Loucy (cell line): ENCODE measurements around the gene GFI1.
A peak's percentile ranks its signal among the peaks of the same experiment; 100 is the strongest.

Experiments used
- H2AFZ ChIP-seq: fragments of 200-600 bp; sonication (generic); 2 replicates; pipeline ENCODE4 v1.6.0; 2016; ENCODE audit warnings: antibody characterized with exemption, mild to moderate bottlenecking, low read length, moderate library complexity
- H3F3A ChIP-seq: fragments of 200-600 bp; 2 replicates; pipeline ENCODE4 v1.6.0; 2016; ENCODE audit warnings: antibody characterized with exemption, low read depth, mild to moderate bottlenecking
- H3K27me3 ChIP-seq: fragments of 200-600 bp; sonication (generic); 2 replicates; pipeline ENCODE4 v1.6.1; 2014; ENCODE audit warnings: low read length, mild to moderate bottlenecking; ENCODE audit not compliant: insufficient read depth, poor library complexity, severe bottlenecking
- H3K36me3 ChIP-seq: fragments of 200-600 bp; sonication (generic); 2 replicates; pipeline ENCODE4 v1.6.1; 2016; ENCODE audit warnings: low read length; ENCODE audit not compliant: insufficient read depth
- H3K4me1 ChIP-seq: fragments of 200-600 bp; sonication (generic); 2 replicates; pipeline ENCODE4 v1.5.1; 2014; ENCODE audit warnings: low read length, mild to moderate bottlenecking; ENCODE audit not compliant: insufficient read depth, poor library complexity, severe bottlenecking
- H3K4me2 ChIP-seq: fragments of 200-600 bp; sonication (generic); 2 replicates; pipeline ENCODE4 v1.6.0; 2014; ENCODE audit warnings: antibody characterized with exemption, low read length, low read depth, mild to moderate bottlenecking; ENCODE audit not compliant: poor library complexity, severe bottlenecking
- H3K4me3 ChIP-seq: fragments of 200-600 bp; sonication (generic); 2 replicates; pipeline ENCODE4 v1.5.1; 2014; ENCODE audit warnings: low read length, mild to moderate bottlenecking, mixed read lengths; ENCODE audit not compliant: poor library complexity, severe bottlenecking
- H3K79me2 ChIP-seq: fragments of 200-600 bp; sonication (generic); 2 replicates; pipeline ENCODE4 v1.6.1; 2014; ENCODE audit warnings: low read length; ENCODE audit not compliant: insufficient read depth
- H3K9ac ChIP-seq: fragments of 200-600 bp; sonication (generic); 2 replicates; pipeline ENCODE4 v1.6.0; 2014; ENCODE audit warnings: mild to moderate bottlenecking, low read depth, low read length, moderate library complexity; ENCODE audit not compliant: poor library complexity, severe bottlenecking
- H3K9me2 ChIP-seq: fragments of 200-600 bp; sonication (generic); replicated peaks from 2 replicates; pipeline ENCODE4 v1.6.1; 2016; ENCODE audit warnings: low read depth, low read length, mixed read lengths
- H3K9me3 ChIP-seq: fragments of 200-600 bp; sonication (generic); 2 replicates; pipeline ENCODE4 v1.6.1; 2014; ENCODE audit warnings: mild to moderate bottlenecking, antibody characterized with exemption, low read length, low read depth; ENCODE audit not compliant: insufficient read depth
- H4K20me1 ChIP-seq: fragments of 200-600 bp; sonication (generic); 2 replicates; pipeline ENCODE4 v1.6.0; 2014; ENCODE audit warnings: antibody characterized with exemption, low read length, mild to moderate bottlenecking; ENCODE audit not compliant: insufficient read depth, poor library complexity, severe bottlenecking
- EZH2phosphoT487 ChIP-seq: fragments of 200-600 bp; IDR thresholded peaks from 2 replicates; pipeline ENCODE4 v1.6.1; 2018; ENCODE audit warnings: antibody characterized with exemption, mild to moderate bottlenecking, moderate library complexity, borderline replicate concordance
- TF ChIP-seq, protein P1 (sequence below): fragments of 200-600 bp; sonication (generic); conservative IDR thresholded peaks from 2 replicates; pipeline ENCODE4 v1.5.1; 2014; ENCODE audit warnings: mild to moderate bottlenecking, antibody characterized with exemption, low read length

Gene GFI1

DNA sequence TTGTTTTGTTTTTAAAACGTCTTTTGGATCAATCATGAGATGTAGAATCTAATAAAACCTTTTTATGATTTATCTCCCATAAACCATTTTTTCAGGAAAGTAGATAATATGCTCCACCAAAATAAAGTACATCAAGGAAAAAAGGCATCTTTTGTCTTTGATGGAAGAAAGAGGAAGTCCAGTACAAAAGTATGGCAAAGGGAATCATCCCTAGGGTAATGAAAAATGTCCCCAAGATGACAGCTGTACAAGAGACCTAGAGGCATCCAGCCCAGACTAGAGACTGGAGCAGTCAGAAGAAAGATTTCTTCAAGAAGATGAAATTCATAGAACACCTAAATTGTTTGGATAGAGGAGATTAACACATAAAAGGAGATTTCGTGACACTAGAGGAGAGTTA lies 32.3 kb upstream of the GFI1 start:
- TF ChIP-seq EZH2phosphoT487 = no peak
- TF ChIP-seq, protein P1, sequence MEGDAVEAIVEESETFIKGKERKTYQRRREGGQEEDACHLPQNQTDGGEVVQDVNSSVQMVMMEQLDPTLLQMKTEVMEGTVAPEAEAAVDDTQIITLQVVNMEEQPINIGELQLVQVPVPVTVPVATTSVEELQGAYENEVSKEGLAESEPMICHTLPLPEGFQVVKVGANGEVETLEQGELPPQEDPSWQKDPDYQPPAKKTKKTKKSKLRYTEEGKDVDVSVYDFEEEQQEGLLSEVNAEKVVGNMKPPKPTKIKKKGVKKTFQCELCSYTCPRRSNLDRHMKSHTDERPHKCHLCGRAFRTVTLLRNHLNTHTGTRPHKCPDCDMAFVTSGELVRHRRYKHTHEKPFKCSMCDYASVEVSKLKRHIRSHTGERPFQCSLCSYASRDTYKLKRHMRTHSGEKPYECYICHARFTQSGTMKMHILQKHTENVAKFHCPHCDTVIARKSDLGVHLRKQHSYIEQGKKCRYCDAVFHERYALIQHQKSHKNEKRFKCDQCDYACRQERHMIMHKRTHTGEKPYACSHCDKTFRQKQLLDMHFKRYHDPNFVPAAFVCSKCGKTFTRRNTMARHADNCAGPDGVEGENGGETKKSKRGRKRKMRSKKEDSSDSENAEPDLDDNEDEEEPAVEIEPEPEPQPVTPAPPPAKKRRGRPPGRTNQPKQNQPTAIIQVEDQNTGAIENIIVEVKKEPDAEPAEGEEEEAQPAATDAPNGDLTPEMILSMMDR = no peak
- Histone ChIP-seq H3K9me2 (no peaks in the 10 kb centered on the region), H3K4me3 (no peak overlapping the region), H3K9ac (no peak overlapping the region), H3K4me2 (no peak overlapping the region), H3K4me1 (peaks cover 7% of the 10 kb centered on the region), H4K20me1 (no peaks in the 10 kb centered on the region), H3K27me3 (no peaks in the 10 kb centered on the region), H3K79me2 (no peaks in the 10 kb centered on the region), H3F3A (no peaks in the 10 kb centered on the region), H3K9me3 (no peaks in the 10 kb centered on the region), H3K36me3 (no peaks in the 10 kb centered on the region), H2AFZ (no peak overlapping the region)

DNA sequence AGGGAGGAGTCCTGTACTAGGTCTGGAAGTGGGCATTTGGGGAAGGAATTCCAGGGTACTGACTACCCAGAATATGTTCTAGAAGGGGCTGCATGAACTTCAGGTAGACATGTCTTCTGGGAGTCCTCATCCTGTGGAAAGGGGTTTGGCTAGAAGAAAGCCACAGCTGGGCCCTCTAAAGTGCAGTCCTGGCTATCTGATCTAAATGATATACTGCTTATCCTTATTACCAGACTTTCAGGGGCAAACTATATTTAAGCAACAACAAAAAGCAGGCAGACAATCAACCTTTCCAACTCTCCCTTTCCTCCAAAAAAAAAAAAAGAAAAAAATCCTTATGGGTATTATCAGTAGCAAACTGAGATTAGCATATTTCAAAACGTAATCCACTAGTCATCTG lies 29.8 kb upstream of the GFI1 start:
- Histone ChIP-seq H3K4me1 (peaks cover 7% of the 10 kb centered on the region), H3K9me2 (no peaks in the 10 kb centered on the region), H3K9ac (no peak overlapping the region), H3K4me3 (no peak overlapping the region), H3K9me3 (no peaks in the 10 kb centered on the region), H4K20me1 (no peaks in the 10 kb centered on the region), H2AFZ (no peak overlapping the region), H3K27me3 (no peaks in the 10 kb centered on the region), H3K4me2 (no peak overlapping the region), H3K79me2 (no peaks in the 10 kb centered on the region), H3F3A (no peaks in the 10 kb centered on the region), H3K36me3 (no peaks in the 10 kb centered on the region)
- TF ChIP-seq, protein P1 = no peak
- TF ChIP-seq EZH2phosphoT487 = no peak

DNA sequence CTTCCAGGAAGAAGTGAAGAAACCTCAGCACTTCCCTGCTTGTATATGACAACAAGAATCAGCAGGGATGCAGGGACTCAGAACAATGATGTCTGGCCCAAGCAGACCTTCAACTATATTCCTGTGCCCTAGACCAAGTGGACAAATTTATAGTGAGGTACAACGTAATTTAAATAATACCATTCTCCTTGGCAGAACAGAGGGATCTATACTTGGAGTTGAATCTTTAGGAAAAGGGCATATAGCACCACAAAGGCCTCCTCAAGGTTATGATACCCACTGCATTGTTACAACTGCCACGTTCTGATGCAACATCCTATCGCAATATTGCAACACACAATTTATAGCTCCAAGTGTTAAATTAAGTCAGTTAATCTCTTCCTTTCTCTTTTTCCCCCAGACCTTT lies 29.1 kb upstream of the GFI1 start:
- H3K9ac ChIP-seq = no peak overlapping the region
- H3F3A ChIP-seq = no peaks in the 10 kb centered on the region
- H4K20me1 ChIP-seq = no peaks in the 10 kb centered on the region
- no peaks in the 10 kb centered on the region for H3K36me3 ChIP-seq
- peaks cover 7% of the 10 kb centered on the region for H3K4me1 ChIP-seq
- no peaks in the 10 kb centered on the region for H3K27me3 ChIP-seq
- no peaks in the 10 kb centered on the region for H3K9me3 ChIP-seq
- no peak overlapping the region for H3K4me3 ChIP-seq
- no peaks in the 10 kb centered on the region for H3K79me2 ChIP-seq
- TF ChIP-seq, protein P1 = no peak
- no peak for TF ChIP-seq EZH2phosphoT487
- no peaks in the 10 kb centered on the region for H3K9me2 ChIP-seq
- 0 out of 2 replicates have a peak overlapping the region, but pooled peaks have one; percentile 1 for H2AFZ ChIP-seq
- no peak overlapping the region for H3K4me2 ChIP-seq
